ENCODE measurements around the gene ABCA5.

DNA sequence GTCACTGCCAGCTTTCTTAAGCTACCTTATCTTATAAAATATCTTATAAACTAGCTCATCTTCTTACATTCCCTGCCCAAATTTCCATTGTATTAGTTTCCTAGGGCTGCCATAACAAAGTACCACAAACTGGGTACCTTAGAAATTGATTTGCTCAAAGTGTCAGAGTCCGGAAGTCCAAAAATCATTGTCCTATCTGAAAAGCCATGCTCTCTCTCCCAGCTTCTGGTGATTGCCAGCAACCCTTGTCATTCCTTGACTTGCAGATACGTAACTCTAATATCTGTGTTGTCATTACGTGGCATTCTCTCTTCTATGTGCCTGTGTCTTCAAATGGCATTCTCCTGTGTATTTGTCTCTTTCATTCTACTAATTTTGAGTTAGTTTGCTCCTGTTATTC is 96.0 kb downstream of the ABCA5 start:
- TF ChIP-seq EP300 (IDR thresholded peaks at IDR 0.05) (no peak), POLR2A (IDR thresholded peaks at IDR 0.05) (no peak)
- TF ChIP-seq, protein P1, sequence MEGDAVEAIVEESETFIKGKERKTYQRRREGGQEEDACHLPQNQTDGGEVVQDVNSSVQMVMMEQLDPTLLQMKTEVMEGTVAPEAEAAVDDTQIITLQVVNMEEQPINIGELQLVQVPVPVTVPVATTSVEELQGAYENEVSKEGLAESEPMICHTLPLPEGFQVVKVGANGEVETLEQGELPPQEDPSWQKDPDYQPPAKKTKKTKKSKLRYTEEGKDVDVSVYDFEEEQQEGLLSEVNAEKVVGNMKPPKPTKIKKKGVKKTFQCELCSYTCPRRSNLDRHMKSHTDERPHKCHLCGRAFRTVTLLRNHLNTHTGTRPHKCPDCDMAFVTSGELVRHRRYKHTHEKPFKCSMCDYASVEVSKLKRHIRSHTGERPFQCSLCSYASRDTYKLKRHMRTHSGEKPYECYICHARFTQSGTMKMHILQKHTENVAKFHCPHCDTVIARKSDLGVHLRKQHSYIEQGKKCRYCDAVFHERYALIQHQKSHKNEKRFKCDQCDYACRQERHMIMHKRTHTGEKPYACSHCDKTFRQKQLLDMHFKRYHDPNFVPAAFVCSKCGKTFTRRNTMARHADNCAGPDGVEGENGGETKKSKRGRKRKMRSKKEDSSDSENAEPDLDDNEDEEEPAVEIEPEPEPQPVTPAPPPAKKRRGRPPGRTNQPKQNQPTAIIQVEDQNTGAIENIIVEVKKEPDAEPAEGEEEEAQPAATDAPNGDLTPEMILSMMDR (IDR thresholded peaks at IDR 0.05) = no peak
